OCI-LY3 (cell line): Measurements from ENCODE around the gene EFCAB6.

Experiments used
- CTCF ChIP-seq: fragments of 200-600, 300-600 bp; sonication (generic); IDR thresholded peaks from 2 replicates; pipeline ENCODE4 v1.5.1; 2014; ENCODE audit warnings: antibody characterized with exemption, low read length, low read depth
- EZH2phosphoT487 ChIP-seq: fragments of 200-600 bp; shearing (Covaris generic); IDR thresholded peaks from 2 replicates; pipeline ENCODE4 v1.6.1; 2018; ENCODE audit warnings: antibody characterized with exemption, mixed run types, low read depth

- TF ChIP-seq CTCF: no peak
- TF ChIP-seq EZH2phosphoT487: no peak
Measured at GRCh38 chr22:43535741-43536140, 276.4 kb downstream of the EFCAB6 start.
